WI38 (cell line): Measurements from ENCODE around the gene FAM156A.
A peak's percentile ranks its signal among the peaks of the same experiment; 100 is the strongest.
"Not testable (repeated sequence)": the region's sequence is repeated elsewhere in the genome, so short reads cannot be mapped to it uniquely, and the experiment has no call there.

Source experiments
- H3K4me3 ChIP-seq: 2 replicates; pipeline ENCODE4 v1.5.1; 2011; ENCODE audit warnings: low read depth, mild to moderate bottlenecking, control low read depth, low read length
- TF ChIP-seq, protein P1 (sequence below): IDR thresholded peaks from 2 replicates; pipeline ENCODE4 v1.5.1; 2012; ENCODE audit warnings: low read depth, mild to moderate bottlenecking, control low read depth, low read length

The FAM156A gene

GRCh38 chrX:52995987-52996331 lies 37.6 kb upstream of the FAM156A start:
- TF ChIP-seq, protein P1, sequence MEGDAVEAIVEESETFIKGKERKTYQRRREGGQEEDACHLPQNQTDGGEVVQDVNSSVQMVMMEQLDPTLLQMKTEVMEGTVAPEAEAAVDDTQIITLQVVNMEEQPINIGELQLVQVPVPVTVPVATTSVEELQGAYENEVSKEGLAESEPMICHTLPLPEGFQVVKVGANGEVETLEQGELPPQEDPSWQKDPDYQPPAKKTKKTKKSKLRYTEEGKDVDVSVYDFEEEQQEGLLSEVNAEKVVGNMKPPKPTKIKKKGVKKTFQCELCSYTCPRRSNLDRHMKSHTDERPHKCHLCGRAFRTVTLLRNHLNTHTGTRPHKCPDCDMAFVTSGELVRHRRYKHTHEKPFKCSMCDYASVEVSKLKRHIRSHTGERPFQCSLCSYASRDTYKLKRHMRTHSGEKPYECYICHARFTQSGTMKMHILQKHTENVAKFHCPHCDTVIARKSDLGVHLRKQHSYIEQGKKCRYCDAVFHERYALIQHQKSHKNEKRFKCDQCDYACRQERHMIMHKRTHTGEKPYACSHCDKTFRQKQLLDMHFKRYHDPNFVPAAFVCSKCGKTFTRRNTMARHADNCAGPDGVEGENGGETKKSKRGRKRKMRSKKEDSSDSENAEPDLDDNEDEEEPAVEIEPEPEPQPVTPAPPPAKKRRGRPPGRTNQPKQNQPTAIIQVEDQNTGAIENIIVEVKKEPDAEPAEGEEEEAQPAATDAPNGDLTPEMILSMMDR = no peak
- H3K4me3 ChIP-seq = peak overlapping the region; percentile 70

DNA sequence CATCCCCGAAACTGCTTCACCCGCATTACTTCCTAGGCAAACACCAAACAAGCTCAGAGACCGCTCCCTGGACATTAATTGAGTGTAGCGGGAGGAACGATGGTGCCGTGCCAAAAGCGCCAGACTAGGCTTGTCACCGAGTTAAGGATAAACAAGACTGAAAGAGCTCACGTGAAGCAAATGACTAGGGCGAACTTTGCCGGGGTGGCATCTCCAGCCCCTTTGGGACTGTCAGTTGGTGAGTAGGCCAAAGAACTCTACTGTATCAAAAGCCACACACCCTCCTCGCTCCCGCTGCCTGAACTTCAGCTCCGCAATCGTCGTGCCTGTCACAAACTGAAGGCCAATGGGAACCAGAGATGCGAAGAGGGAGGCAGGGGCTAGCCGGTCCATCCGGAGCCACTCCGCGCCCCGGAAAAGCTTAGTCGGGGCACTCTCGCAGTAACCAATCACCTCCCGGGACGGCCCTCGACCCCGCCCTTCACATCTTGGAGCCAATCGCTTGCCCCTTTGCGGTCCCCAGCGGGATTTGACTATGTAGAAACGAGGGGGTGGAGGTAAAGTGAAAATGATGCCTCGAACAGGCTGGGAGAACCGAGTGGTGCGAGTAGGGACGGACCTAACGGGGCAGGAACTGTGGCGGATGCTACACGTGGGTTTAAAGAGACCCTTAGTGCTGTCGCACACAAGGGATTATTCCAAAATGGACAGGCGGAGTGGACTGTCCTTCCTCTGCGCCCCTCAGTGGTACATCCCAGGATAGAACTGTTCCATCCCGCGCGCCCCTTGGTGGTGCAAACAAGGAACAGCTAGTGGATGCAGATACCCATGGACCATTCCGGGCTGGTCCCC lies 37.0 kb upstream of the FAM156A start:
- TF ChIP-seq, protein P1 = peak; percentile 51
- H3K4me3 ChIP-seq = peak overlapping the region; percentile 70

DNA sequence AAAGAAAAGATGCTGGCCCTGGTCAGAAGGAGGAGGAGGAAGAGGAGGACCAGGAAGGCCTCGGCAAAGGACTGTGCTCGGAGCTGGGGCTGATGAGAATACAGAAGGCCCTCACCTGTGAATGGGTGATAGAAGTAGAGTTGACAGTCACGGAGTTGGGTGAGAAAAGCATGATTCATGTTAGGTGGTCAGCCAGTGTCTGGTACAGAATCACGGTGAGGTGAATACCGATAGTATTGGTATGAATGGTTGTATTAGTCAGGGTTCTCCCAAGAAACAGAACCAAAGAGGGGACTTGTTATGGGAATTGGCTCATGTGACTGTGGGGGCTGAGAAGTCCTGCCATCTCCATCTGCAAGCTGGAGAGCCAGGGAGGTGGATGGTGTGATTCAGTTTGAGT lies 32.5 kb upstream of the FAM156A start:
- TF ChIP-seq, protein P1 = no peak

GRCh38 chrX:52990011-52990631 lies 31.8 kb upstream of the FAM156A start:
- TF ChIP-seq, protein P1 = peak; percentile 64
- H3K4me3 ChIP-seq = not testable (repeated sequence)

More for the DNA sequence above, 32.5 kb upstream of the FAM156A start:
- H3K4me3 ChIP-seq = no peak overlapping the region

DNA sequence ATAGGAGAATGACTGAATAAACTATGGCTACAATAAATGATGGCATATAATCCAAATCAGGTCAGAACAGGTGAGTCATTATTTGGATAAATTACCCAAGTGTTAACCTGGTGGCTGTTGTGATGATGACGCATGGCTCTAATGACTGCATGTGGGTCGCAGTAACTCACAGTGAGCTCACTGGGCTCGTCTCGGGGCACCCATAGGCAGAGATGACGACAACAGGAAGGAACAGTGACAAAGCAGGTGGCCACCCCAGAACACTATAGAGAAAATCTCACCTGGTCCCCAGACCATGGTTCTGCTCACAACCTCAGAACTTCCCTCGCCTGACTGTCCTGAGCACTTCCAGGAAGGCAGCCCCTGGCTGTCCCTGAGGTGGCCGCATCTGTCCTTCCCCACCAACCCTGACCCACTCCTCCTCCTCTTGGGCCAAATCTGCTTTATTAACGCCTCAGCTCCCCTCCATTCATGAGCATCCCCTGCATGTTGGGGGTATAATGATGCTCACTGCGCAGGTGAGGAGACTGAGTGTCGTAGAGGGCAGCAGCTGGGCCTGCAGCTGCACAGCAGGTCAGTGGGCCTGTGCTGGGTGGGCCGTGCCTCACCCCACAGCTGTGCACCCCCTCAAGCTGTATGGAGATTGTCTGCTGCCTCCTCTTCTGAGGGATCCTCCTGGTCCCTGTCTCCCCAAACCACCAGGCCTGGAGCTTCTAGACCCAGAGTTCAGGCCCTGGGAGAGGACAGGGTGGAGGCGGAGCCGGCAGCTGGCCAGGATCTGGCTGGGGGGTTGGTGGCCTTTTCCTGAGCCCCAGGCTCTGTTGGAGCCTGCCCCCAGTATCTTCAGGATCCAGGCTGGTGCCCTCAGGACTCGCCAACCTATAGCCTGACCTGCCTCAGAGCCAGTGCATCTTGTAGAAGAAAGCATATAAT lies 30.9 kb upstream of the FAM156A start:
- TF ChIP-seq, protein P1 = no peak
- no peak overlapping the region for H3K4me3 ChIP-seq

DNA sequence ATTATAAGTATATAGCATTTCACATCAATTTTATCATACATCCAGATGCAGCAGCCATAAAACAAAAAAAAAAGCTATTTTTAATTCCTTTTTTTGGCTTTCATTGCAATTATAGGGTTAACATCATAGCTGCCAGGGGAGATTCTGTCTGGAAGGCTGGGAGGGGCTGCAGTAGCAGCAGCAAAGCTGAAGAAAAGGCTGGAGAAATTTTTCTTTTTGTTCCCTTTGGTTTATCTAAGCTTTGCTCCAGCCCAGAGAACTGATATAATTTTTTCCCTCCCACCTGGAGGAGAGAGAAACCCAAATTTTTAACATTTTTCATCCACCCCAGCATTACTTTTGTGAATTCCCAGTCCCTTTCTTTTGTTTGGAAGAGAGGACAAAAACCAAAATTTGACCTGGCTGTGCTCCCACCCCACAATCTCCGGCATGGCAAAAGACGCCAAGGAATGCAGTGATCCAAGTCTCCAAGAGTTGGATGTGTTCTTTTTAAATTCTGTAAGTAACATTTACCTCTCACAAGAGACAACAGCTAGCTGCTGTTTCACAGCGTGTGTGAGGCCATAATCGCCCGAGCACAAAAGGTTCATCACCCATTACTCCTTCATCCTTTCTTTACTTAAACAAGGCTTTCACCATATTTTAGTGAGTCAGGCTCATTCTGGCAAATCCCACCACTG lies 25.1 kb upstream of the FAM156A start:
- TF ChIP-seq, protein P1 = no peak
- peak overlapping the region; percentile 3; the same call in 1 of the 2 replicates for H3K4me3 ChIP-seq
